Measurements from ENCODE around the gene DOK3.

GRCh38 chr5:177557796-177558195 lies 48.2 kb upstream of the DOK3 start:
- no peak for TF ChIP-seq CTCF (IDR thresholded peaks at IDR 0.05; ENCODE audit: poor library complexity)
- TF ChIP-seq EZH2phosphoT487 (IDR thresholded peaks at IDR 0.05; ENCODE audit: low read depth, severe bottlenecking, unreplicated experiment) = no peak
- no peak for TF ChIP-seq EZH2 (IDR thresholded peaks at IDR 0.05; ENCODE audit: borderline replicate concordance)
